HG03378 (cell line): ENCODE data around the gene GNAT2.

Experiments
- ATAC-seq: cut with Tn5 transposase; IDR thresholded peaks from one replicate; pipeline ENCODE4 v1.9.1; 2021; ENCODE audit warnings: mild to moderate bottlenecking, moderate library complexity; ENCODE audit not compliant: unreplicated experiment

The GNAT2 gene

GRCh38 chr1:109566982-109567381 lies 52.4 kb downstream of the GNAT2 start:
- ATAC-seq = no peak

- no peak for ATAC-seq
These were observed 54.2 kb downstream of the GNAT2 start for GRCh38 chr1:109565241-109565640.

- no peak for ATAC-seq
These were observed 55.1 kb downstream of the GNAT2 start for GRCh38 chr1:109564194-109564878.

- no peak for ATAC-seq
These were observed 59.4 kb downstream of the GNAT2 start for GRCh38 chr1:109559995-109560394.

GRCh38 chr1:109557520-109557919 lies 61.9 kb downstream of the GNAT2 start:
- no peak for ATAC-seq

GRCh38 chr1:109556563-109556962 lies 62.9 kb downstream of the GNAT2 start:
- ATAC-seq = no peak
